Measurements from ENCODE around the gene BBX.

GRCh38 chr3:107498646-107499045, 24.1 kb upstream of the BBX start:
- TF ChIP-seq CTCF (IDR thresholded peaks at IDR 0.05; ENCODE audit: insufficient read depth, low read length) (no peak), POLR2AphosphoS5 (IDR thresholded peaks at IDR 0.05; ENCODE audit: low read depth) (no peak), SPI1 (IDR thresholded peaks at IDR 0.05; ENCODE audit: borderline replicate concordance, low read depth) (no peak), GABPA (IDR thresholded peaks at IDR 0.05; ENCODE audit: low read depth) (no peak)
